ENCODE data around the gene B4GALT1.
"Not testable (repeated sequence)": the region's sequence is repeated elsewhere in the genome, so short reads cannot be mapped to it uniquely, and the experiment has no call there.

Gene B4GALT1

DNA sequence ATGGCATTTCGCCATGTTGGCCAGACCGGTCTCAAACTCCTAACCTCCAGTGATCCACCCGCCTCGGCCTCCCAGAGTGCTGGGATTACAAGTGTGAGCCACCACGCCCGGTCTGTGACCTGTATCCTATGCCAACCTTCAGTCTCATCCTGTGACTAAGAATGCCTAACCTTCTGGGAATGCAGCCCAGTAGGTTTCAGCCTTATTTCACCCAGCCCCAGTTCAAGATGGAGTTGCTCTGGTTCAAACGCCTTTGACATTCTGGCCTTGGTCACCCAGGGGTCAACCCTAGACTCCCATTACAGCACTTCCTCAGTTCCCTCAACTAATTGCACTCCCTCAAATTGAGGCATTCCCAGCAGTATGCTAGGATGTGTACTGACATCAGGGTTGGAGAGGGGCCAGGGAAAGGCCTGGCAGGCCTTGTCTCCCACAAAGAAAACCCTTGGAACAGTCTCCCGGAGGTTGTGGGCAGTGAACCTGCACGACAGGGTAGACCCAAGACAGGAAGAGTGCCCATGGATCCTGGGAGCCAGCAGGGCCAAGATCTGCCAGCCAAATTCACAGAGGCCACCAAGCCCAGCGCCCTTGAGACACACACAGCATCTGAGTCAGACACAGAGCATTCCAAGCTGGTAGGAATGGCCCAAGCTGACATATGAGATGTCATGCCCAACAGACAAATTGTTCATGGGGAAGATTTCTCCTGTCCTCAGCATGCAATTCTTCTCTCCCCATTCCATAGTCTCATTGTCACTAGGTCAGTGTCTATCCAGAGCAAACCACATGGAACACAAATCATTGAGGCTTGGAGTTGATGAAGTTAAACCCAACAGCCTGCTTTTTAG, 65.8 kb downstream of the B4GALT1 start:
- peak; percentile 68 for DNase-seq (ENCODE audit: low read depth)

DNA sequence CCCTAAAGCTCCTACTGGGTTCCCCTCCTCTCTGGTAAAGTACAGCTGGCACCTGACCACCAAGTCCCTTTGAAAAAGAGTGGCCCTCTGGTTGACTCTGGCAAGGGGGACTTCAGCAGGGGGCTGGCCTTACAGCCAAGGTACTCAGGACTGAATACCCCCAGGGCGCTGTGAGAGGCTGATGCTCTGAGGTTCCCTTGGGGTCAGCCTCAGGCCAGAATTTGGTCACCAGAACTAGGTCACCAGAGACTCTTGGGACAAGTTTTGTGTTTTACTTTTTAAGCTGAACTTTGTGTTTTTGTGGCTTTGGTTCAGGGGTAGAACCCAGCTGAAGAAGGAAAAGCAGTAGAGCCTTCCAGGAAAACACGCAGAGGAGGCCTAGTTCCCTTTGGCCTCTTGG, 67.4 kb downstream of the B4GALT1 start:
- no peak for DNase-seq (ENCODE audit: low read depth)

GRCh38 chr9:33097192-33097591, 69.9 kb downstream of the B4GALT1 start:
- no peak for DNase-seq (ENCODE audit: low read depth)

GRCh38 chr9:33092634-33093033, 74.5 kb downstream of the B4GALT1 start:
- DNase-seq (ENCODE audit: low read depth) = no peak

DNA sequence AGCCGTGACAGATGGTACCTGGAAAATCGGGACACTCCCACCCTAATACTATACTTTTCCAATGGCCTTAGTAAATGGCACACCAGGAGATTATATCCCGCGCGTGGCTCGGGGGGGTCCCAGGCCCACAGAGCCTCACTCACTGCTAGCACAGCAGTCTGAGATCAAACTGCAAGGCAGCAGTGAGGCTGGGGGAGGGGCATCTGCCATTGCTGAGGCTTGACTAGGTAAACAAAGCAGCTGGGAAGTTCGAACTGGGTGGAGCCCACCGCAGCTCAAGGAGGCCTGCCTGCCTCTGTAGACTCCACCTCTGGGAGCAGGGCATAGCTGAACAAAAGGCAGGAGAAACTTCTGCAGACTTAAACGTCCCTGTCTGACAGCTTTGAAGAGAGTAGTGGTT, 81.5 kb downstream of the B4GALT1 start:
- DNase-seq (ENCODE audit: low read depth) = not testable (repeated sequence)

DNA sequence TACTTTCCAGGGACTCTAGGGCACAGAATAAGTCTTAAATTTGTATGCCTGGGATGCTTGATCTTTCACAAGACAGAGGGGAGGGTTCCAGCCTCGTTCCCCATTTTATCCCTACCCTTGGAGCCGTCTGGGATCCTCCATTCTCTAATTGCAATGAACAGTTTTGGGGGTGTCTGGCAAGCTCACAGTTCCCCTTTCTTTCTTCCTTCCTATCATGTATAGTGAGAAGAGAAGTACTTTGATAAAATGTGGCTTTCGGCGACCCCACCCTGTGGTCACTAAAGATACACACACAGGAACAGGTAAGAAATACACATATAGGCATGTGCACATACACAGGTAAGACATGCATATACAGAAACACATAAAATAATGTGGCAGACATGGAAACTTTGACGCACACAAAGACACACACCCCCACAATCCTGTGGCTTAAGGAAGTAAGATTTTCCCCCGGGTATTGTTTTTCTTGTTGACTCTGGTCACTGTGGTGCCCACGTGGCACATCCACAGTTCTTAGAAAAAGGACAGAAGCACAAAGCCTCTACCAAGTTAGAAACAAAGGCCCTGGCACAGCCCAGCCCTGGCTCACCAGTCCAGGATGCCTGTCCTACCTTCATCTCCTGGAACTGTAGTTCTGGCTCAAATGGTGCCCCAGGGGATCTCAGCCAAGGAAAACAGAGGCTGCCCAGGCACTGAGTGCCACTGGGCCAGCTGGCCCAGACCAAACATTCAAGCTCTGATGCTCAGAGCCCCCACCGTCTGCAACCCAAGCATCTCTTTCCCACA, 84.4 kb downstream of the B4GALT1 start:
- no peak for DNase-seq (ENCODE audit: low read depth)

DNA sequence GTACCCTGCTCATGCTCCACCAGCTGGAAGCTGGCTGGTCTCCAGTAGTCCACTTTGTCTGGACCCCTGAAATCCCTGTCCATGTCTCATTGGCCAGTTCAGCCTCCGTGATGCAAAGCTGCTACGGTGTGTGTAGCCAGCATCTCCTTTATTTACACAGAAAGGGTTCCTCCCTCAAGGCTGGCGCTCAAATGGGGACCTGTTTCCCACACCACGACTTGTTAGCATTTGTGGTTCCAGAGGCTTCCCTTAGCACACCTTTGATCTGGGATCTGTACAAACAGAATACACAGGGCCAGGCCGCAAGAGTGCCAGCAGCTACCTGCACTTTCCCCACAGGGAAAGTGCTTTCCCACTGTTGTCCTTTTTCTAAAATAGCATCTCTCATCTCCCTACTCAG, 85.0 kb downstream of the B4GALT1 start:
- no peak for DNase-seq (ENCODE audit: low read depth)

DNA sequence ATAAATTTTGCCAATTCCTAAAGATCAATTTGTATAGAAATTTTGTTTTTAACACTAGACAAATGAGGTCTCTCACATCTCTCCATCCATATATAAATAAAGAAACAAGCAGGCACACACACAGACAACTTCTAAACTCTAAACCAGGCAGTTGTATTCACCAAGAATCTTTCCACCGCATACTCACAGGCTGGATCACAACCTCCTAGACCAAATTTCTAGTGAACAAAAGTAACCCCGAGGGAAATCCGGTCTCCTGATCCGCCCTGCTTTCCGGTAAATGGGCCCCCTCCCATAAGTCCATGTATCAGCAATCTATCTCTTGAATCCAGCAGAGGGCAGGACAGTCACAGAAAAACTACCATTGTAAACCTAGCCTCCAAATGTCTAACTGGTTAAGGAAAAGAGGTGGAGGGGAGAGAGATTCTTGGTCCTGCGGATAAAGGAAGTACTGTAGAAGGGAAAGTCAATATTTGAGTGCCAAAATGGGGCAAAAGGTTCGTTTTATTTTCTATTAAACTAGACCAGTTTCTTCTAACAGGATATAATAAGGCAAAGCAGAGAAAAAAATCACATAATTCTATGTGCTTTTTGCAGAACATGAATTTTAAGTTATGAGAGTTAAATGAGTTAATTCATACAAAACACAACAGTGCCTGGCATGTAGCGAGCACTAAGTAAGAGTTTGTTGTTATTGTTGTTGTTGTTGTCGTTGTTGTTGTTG, 85.8 kb downstream of the B4GALT1 start:
- peak; percentile 61 for DNase-seq (ENCODE audit: low read depth)

- no peak for DNase-seq (ENCODE audit: low read depth)
Measured at GRCh38 chr9:33080534-33080933, 86.6 kb downstream of the B4GALT1 start.

- DNase-seq (ENCODE audit: low read depth) = peak; percentile 92
Measured at GRCh38 chr9:33076046-33077004, 90.8 kb downstream of the B4GALT1 start, which contains the start of gene SMU1. SMU1 (minus strand) TSS chr9:33076674; CDS start chr9:33076608, 66 bp downstream.

- no peak for DNase-seq (ENCODE audit: low read depth)
Measured at GRCh38 chr9:33068991-33069390, 98.1 kb downstream of the B4GALT1 start.

DNA sequence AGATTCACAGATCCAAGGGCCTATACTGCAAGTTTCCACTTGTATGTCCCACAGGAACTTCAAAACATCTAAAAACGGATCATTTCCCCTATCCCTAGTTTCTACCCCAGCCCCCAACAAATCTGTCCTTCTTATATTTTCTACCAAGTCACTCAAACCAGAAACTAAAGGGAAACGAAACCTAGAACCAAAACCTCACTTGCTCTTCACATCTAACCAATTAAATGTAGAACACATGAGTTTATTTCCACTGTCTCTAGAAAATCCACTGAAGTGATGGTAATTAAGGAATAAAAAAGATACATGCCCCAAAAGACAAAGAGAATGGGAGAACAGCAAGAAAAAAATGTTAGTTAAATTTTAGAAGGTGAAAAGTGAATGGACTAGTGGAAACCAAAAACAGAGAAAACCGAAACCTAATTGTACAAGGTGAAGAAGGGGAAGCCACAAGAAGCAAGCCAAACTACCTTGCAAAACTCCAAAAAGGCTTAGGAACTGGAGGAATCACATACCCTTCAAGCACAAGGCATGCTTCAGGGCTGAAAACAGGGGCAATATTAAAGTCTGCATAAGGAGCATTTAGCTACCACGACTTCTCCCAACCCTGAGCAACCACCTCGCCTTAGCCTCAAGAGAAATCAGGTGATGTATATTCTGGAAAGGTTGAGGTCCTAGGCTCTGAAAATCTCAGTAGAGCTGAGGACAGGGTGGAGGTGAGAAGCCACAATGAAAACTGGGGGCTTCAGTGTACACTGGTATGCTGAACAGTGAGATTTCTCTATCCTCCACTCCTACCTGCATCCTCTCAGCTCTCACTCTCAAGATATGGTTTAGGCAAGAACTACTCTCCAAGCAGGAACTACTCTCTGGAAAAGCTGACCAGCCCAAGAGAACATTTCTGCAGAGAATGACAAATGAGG, 101.7 kb downstream of the B4GALT1 start:
- no peak for DNase-seq (ENCODE audit: low read depth)

All from GM04504 (cell line).